Stimulated activated CD8-positive, alpha-beta memory T cell treated with anti-CD3 and anti-CD28 coated beads, Interleukin-12 subunit alpha, Interleukin-12 subunit beta, amount 100 ng/mL, for 24 hours (primary cell): Measurements from ENCODE around the gene TDRD1.

Experiments used
- DNase-seq: peaks from one replicate; pipeline ENCODE4 v3.0.0-alpha.2; 2020; ENCODE audit errors: extremely low read depth

TDRD1 gene

GRCh38 chr10:114265392-114266053 is 86.4 kb downstream of the TDRD1 start:
- DNase-seq = no peak

- no peak for DNase-seq
Measured at GRCh38 chr10:114266521-114266920, 87.4 kb downstream of the TDRD1 start.

- DNase-seq = no peak
Measured at GRCh38 chr10:114271075-114271778, 92.1 kb downstream of the TDRD1 start.

GRCh38 chr10:114271779-114272167 is 92.6 kb downstream of the TDRD1 start:
- no peak for DNase-seq

GRCh38 chr10:114272696-114273095 is 93.5 kb downstream of the TDRD1 start:
- DNase-seq = no peak

- DNase-seq = no peak
Measured at GRCh38 chr10:114273910-114274309, 94.8 kb downstream of the TDRD1 start.

- DNase-seq = no peak
Measured at GRCh38 chr10:114274616-114275453, 95.7 kb downstream of the TDRD1 start.

GRCh38 chr10:114276066-114276465 is 96.9 kb downstream of the TDRD1 start:
- DNase-seq = no peak

- DNase-seq = no peak
Measured at GRCh38 chr10:114276671-114277070, 97.5 kb downstream of the TDRD1 start.

- no peak for DNase-seq
Measured at GRCh38 chr10:114278140-114278883, 99.2 kb downstream of the TDRD1 start.

- no peak for DNase-seq
Measured at GRCh38 chr10:114278884-114279191, 99.7 kb downstream of the TDRD1 start.

- no peak for DNase-seq
Measured at GRCh38 chr10:114279289-114279688, 100.1 kb downstream of the TDRD1 start.

- DNase-seq = no peak
Measured at GRCh38 chr10:114279901-114280644, 100.9 kb downstream of the TDRD1 start.

- DNase-seq = no peak
Measured at GRCh38 chr10:114281006-114281405, 101.9 kb downstream of the TDRD1 start.

- no peak for DNase-seq
Measured at GRCh38 chr10:114281461-114281860, 102.3 kb downstream of the TDRD1 start.
